Mucosa of descending colon (tissue), 3 donors: ENCODE measurements around the gene CLEC2A. TPM values are rescaled to one million over a fixed set of nuclear protein-coding genes. Genes with fewer than 3 reads are reported as not detected.

Source experiments
- ATAC-seq: fragments of 200-7000 bp; cut with Tn5 transposase; one replicate; pipeline ENCODE4 v1.9.1; 2020; ENCODE audit warnings: mild to moderate bottlenecking, moderate library complexity
- DNase-seq, 3 donors: peaks; one replicate each; pipeline ENCODE4 v3.0.0-alpha.2; 2020
- H3K36me3 ChIP-seq: fragments of 200-600 bp; one replicate; pipeline ENCODE4 v1.8.0; 2021; ENCODE audit warnings: low read depth, mild to moderate bottlenecking
- H3K4me1 ChIP-seq: fragments of 200-600 bp; one replicate; pipeline ENCODE4 v1.8.0; 2021; ENCODE audit warnings: low read depth, mild to moderate bottlenecking
- H3K4me3 ChIP-seq: fragments of 200-600 bp; one replicate; pipeline ENCODE4 v1.8.0; 2021; ENCODE audit warnings: mild to moderate bottlenecking
- H3K9me3 ChIP-seq: fragments of 200-600 bp; one replicate; pipeline ENCODE4 v1.8.0; 2021; ENCODE audit warnings: mild to moderate bottlenecking
- CTCF ChIP-seq: fragments of 200-600 bp; IDR thresholded peaks from one replicate; pipeline ENCODE4 v1.8.0; 2022; ENCODE audit warnings: antibody characterized with exemption, mild to moderate bottlenecking
- intact Hi-C, 2 donors: fragments of 100-400 bp; cut with DNase I in 1 of 2; cut with micrococcal nuclease in 1 of 2; formaldehyde crosslinking; loops; one replicate each; pipeline versions ENCODE4 v1.11.0 to v1.11.1; 2022; cut with DNase I, micrococcal nuclease
- total RNA-seq, 3 donors: library from RNA; stranded (reverse); fragmentation: NEBNext Ultra II Directional in 2 of 3; extraction: Animal tissue kit (Norgen Biotek cat#: 25700) in 2 of 3; gene quantifications; one replicate each; pipeline versions ENCODE4 v1.2.1 to v1.2.4, GENCODE V29; 2021 to 2023
- donor health status: DM: no; HTN: no; CAD: no; lungs with moderate emphysema.
- donor health status: DM: no; HTN: no; CAD: no.
- donor health status: DM: no; HTN: yes; CAD: no.

Gene CLEC2A
- total RNA-seq, 3 donors from 2014 or later: not detected

GRCh38 chr12:9928607-9929006, 3.6 kb downstream of the CLEC2A start:
- no peaks in the 10 kb centered on the region for H3K36me3 ChIP-seq
- H3K4me1 ChIP-seq: peaks cover 6% of the 10 kb centered on the region
- TF ChIP-seq CTCF: no peak
- H3K4me3 ChIP-seq: no peak overlapping the region
- ATAC-seq (no peak), DNase-seq (no peak)
- H3K9me3 ChIP-seq: no peaks in the 10 kb centered on the region
- intact Hi-C loops: loop anchor here (10.0 kb wide), 2 partner anchors 174 to 184 kb away; no protein-coding TSS in a partner anchor

- Histone ChIP-seq H3K4me1 (no peaks in the 10 kb centered on the region), H3K9me3 (no peaks in the 10 kb centered on the region), H3K36me3 (no peaks in the 10 kb centered on the region), H3K4me3 (no peak overlapping the region)
- intact Hi-C loops: loop anchor here (10.0 kb wide), 2 partner anchors 172 to 182 kb away; no protein-coding TSS in a partner anchor
- DNase-seq (no peak), ATAC-seq (no peak)
- no peak for TF ChIP-seq CTCF
Measured at GRCh38 chr12:9926876-9927275, 5.3 kb downstream of the CLEC2A start.

- H3K36me3 ChIP-seq: no peaks in the 10 kb centered on the region
- no peak for TF ChIP-seq CTCF
- no peak for DNase-seq
- H3K4me1 ChIP-seq: no peaks in the 10 kb centered on the region
- ATAC-seq: peak; percentile 34
- H3K9me3 ChIP-seq: no peaks in the 10 kb centered on the region
- intact Hi-C loops: loop anchor here (10.0 kb wide), 2 partner anchors 171 to 181 kb away; no protein-coding TSS in a partner anchor
- H3K4me3 ChIP-seq: no peak overlapping the region
Measured at GRCh38 chr12:9925705-9926393, 6.3 kb downstream of the CLEC2A start.

- H3K9me3 ChIP-seq: no peaks in the 10 kb centered on the region
- TF ChIP-seq CTCF: no peak
Measured at GRCh38 chr12:9922429-9922828, 9.7 kb downstream of the CLEC2A start.

DNA sequence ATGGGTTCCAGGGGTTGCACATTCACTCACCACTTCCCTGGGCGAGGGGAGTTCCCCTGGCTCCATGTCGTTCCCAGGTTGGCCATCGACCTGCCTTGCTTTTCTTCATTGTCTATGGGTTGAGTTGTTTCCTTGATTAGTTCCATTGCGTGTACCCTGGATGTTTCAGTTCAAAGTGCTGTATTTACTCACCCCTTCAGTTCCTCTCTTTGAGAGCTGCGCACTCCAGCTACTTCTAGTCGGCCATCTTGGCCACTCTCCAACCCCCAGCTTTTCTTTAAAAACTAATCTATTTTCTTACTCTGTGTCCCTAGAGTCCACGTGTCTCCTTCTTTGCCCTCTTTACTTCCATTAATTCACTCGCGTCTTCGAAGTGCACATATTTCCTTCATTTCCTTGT, 11.7 kb downstream of the CLEC2A start:
- no peak for DNase-seq
- Histone ChIP-seq H3K36me3 (no peaks in the 10 kb centered on the region), H3K4me3 (no peak overlapping the region), H3K9me3 (no peaks in the 10 kb centered on the region), H3K4me1 (no peaks in the 10 kb centered on the region)
- no peak for TF ChIP-seq CTCF
- intact Hi-C loops: loop anchor here (10.0 kb wide), 2 partner anchors 166 to 176 kb away; no protein-coding TSS in a partner anchor
- no peak for ATAC-seq

More at GRCh38 chr12:9922429-9922828, 9.7 kb downstream of the CLEC2A start:
- DNase-seq: no peak
- no peak overlapping the region for H3K4me3 ChIP-seq
- no peaks in the 10 kb centered on the region for H3K4me1 ChIP-seq
- intact Hi-C loops: loop anchor here (10.0 kb wide), 2 partner anchors 168 to 178 kb away; no protein-coding TSS in a partner anchor
- H3K36me3 ChIP-seq: no peaks in the 10 kb centered on the region
- ATAC-seq: no peak
